Nephron (organoid): ENCODE measurements around the gene BTBD1.

Experiments
- H3K27ac Mint-ChIP-seq, 3 experiments: 2 replicates each; pipeline ENCODE4 v1.8.0; 2020; ENCODE audit warnings: mixed read lengths in 3 of 3, mild to moderate bottlenecking in 2 of 3, moderate library complexity in 1 of 3
- H3K27me3 Mint-ChIP-seq: 2 replicates; pipeline ENCODE4 v1.8.0; 2021; ENCODE audit warnings: low read depth, mild to moderate bottlenecking, moderate library complexity, mixed read lengths
- H3K36me3 Mint-ChIP-seq: 2 replicates; pipeline ENCODE4 v1.8.0; 2020; ENCODE audit warnings: low read depth, mixed read lengths
- H3K4me1 Mint-ChIP-seq: 2 replicates; pipeline ENCODE4 v1.8.0; 2020; ENCODE audit warnings: mixed read lengths
- H3K4me3 Mint-ChIP-seq, 3 experiments: 2 replicates each; pipeline ENCODE4 v1.8.0; 2020; ENCODE audit warnings: mild to moderate bottlenecking in 3 of 3, mixed read lengths in 3 of 3, moderate library complexity in 2 of 3
- H3K9me3 Mint-ChIP-seq: 2 replicates; pipeline ENCODE4 v1.8.0; 2020; ENCODE audit warnings: mixed read lengths
- TF ChIP-seq, protein P1 (sequence below), 3 experiments: fragments of 200-600 bp; sonication (generic); IDR thresholded peaks; one replicate each; pipeline ENCODE4 v1.5.0; 2021; ENCODE audit warnings: antibody characterized with exemption in 3 of 3; ENCODE audit not compliant: unreplicated experiment in 3 of 3

BTBD1 gene

DNA sequence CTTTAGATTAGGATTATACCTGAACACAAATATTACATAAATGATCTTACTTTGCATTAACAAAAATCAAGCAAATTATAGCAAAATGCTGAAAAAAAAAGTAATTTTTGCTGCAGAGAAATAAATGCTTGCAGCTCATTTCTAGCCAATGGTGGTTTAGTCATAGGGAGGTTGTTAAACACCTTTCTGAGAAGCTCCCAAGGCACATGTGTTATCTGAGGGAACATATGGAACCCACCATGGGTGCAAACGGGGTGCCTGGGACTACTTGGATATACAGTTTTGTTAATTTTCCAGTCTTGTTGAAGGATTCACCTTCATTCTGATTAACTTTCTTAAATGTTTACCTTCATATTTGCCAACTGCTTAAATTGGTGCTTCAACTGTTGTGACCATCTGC is 90.0 kb downstream of the BTBD1 start:
- Mint-ChIP-seq H3K36me3 (peaks cover 9% of the 10 kb centered on the region), H3K4me3 (no peak overlapping the region), H3K4me1 (no peaks in the 10 kb centered on the region), H3K27ac (no peak overlapping the region), H3K27me3 (no peaks in the 10 kb centered on the region), H3K9me3 (no peaks in the 10 kb centered on the region)
- TF ChIP-seq, protein P1, sequence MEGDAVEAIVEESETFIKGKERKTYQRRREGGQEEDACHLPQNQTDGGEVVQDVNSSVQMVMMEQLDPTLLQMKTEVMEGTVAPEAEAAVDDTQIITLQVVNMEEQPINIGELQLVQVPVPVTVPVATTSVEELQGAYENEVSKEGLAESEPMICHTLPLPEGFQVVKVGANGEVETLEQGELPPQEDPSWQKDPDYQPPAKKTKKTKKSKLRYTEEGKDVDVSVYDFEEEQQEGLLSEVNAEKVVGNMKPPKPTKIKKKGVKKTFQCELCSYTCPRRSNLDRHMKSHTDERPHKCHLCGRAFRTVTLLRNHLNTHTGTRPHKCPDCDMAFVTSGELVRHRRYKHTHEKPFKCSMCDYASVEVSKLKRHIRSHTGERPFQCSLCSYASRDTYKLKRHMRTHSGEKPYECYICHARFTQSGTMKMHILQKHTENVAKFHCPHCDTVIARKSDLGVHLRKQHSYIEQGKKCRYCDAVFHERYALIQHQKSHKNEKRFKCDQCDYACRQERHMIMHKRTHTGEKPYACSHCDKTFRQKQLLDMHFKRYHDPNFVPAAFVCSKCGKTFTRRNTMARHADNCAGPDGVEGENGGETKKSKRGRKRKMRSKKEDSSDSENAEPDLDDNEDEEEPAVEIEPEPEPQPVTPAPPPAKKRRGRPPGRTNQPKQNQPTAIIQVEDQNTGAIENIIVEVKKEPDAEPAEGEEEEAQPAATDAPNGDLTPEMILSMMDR (IDR thresholded peaks at IDR 0.05; ENCODE audit: unreplicated experiment in 3 of 3) = no peak

DNA sequence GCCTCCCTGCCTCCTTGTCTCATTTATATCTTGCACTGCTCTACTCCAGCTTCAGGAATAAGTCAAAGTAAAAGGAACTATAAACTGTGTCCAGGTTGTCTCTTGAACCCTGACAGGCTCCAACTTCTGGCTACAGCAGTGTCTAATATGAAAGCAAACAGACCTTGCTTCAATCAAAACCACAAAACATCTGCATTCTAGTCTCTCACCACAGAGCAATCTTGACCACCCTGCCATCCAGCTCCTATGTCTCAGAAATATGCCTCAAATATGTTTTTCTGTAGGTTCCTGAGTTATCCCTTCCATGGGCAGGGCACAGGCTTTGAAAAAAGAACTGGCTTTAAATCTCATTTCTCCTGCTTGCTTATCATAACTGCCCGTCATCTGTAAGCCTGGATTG is 94.1 kb downstream of the BTBD1 start:
- Mint-ChIP-seq H3K4me1 (peaks cover 16% of the 10 kb centered on the region), H3K27ac (no peak overlapping the region), H3K36me3 (peaks cover 4% of the 10 kb centered on the region), H3K4me3 (no peak overlapping the region), H3K27me3 (no peaks in the 10 kb centered on the region), H3K9me3 (no peaks in the 10 kb centered on the region)
- TF ChIP-seq, protein P1 (IDR thresholded peaks at IDR 0.05; ENCODE audit: unreplicated experiment in 3 of 3) = no peak

DNA sequence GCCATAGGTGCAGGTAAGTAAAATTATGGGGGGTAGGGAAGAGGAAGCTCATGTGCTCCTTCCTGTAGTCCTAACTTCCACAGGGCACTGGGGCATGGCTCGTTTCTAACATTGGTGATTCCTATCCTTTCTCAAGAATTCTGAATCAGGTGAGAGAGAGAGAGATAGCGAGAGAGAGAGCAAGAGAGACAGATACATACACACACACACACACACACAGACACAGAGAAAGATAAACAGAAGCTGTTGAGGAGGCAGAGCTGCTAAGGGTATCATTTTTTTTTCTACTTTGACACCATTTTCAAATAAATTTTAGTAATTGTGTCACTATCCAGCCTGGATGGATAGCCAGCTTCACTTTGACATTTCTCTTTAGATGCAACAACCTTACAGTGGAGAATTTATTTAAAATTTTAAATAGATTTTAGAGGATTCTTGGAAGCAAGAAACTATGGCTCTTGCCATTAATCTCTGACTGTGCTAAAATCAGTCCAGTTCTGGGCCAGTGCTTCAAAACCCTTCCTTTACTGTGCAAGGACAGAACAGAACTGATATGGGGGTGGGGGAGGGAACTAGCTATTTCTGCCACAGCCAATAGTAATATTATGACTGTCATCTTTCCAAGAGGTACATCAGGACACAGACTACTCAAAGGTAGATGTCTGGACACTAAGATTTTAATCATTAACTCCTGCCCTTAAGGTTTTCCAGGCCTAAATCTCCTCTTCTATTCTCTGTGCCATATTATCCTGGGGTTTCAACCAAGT is 95.7 kb downstream of the BTBD1 start:
- no peak overlapping the region for H3K4me3 Mint-ChIP-seq
- H3K27me3 Mint-ChIP-seq = no peaks in the 10 kb centered on the region
- H3K27ac Mint-ChIP-seq = peak overlapping the region in 1 of 3 experiments; percentile 3
- no peaks in the 10 kb centered on the region for H3K9me3 Mint-ChIP-seq
- peaks cover 16% of the 10 kb centered on the region for H3K4me1 Mint-ChIP-seq
- TF ChIP-seq, protein P1 (IDR thresholded peaks at IDR 0.05; ENCODE audit: unreplicated experiment in 3 of 3) = no peak
- H3K36me3 Mint-ChIP-seq = no peaks in the 10 kb centered on the region

DNA sequence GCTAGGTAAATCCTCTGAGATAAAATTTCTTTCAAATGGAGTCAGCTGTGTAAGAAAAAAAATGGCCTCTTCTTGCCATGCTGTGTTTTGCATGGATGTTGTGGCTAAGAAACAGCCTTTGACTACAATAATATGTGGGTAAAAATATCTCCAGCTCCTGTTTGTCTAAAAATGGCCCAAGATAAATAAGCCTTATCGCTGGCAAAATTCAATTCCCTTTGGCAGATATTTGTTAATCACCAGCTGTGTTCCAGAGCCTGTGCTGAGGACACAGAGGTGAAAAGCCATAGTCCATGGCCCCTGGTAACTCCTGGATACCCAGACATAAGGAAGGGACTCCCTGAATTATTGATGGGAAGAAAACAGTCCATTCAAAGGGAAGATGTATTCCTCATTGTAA is 96.4 kb downstream of the BTBD1 start:
- TF ChIP-seq, protein P1 (IDR thresholded peaks at IDR 0.05; ENCODE audit: unreplicated experiment in 3 of 3) = no peak
- Mint-ChIP-seq H3K27ac (no peak overlapping the region), H3K27me3 (no peaks in the 10 kb centered on the region), H3K36me3 (no peaks in the 10 kb centered on the region), H3K4me3 (no peak overlapping the region), H3K4me1 (peaks cover 16% of the 10 kb centered on the region), H3K9me3 (no peaks in the 10 kb centered on the region)

DNA sequence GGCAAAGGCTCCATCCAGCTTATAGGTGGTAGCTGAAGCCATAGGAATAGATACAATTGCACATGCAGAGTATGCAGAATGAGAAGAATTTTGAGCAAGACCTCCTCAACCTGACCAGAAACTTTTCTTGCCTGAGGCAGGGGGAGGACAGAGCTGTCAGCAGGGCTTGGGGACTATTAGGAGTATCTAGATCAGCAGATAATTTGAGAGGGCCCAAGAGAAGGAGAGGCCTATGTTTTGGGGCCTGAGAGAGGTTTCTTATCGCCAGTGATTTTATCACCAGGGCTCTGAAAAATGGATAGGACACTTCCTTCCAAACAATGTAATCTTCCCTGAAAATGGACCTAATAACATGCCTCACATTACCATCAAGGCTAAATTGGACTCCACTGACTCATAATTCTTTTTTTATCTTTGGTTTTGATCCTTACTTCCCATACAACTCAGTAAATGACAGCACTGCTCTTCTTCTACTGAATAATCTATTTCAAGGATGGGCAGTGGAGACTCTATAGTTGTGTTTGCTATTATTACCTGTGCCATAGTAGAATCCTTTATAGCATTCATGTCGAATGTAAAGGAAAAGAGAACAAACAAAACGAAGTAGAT is 96.9 kb downstream of the BTBD1 start:
- no peaks in the 10 kb centered on the region for H3K27me3 Mint-ChIP-seq
- peaks cover 16% of the 10 kb centered on the region for H3K4me1 Mint-ChIP-seq
- no peak overlapping the region for H3K27ac Mint-ChIP-seq
- TF ChIP-seq, protein P1 (IDR thresholded peaks at IDR 0.05; ENCODE audit: unreplicated experiment in 3 of 3) = no peak
- no peak overlapping the region for H3K4me3 Mint-ChIP-seq
- no peaks in the 10 kb centered on the region for H3K9me3 Mint-ChIP-seq
- no peaks in the 10 kb centered on the region for H3K36me3 Mint-ChIP-seq

DNA sequence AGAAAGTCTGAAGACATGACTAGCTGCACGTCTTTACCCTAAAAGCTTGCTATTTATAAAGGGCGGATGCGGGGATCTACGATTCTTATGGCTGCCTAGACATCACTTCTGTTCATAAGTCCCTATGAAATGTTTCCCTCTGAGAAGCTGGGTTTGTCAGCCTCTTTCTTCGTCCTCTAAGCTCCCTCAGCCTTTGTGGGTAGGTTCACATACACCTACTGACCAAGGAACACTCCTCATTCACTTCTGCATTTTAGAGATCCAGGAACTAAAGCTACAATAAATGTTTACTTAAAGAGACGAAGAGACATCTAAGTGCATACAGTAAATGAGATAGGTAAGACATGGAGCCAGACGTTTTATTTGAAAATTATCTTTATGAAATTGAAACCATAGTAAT is 97.7 kb downstream of the BTBD1 start:
- Mint-ChIP-seq H3K27ac (no peak overlapping the region), H3K36me3 (no peaks in the 10 kb centered on the region), H3K9me3 (no peaks in the 10 kb centered on the region), H3K27me3 (no peaks in the 10 kb centered on the region), H3K4me1 (peaks cover 16% of the 10 kb centered on the region), H3K4me3 (no peak overlapping the region)
- TF ChIP-seq, protein P1 (IDR thresholded peaks at IDR 0.05; ENCODE audit: unreplicated experiment in 3 of 3) = no peak
